Liver (tissue), 3 donors: ENCODE data around the gene DOCK1.

Experiments
- CTCF ChIP-seq: fragments of 150-350 bp; IDR thresholded peaks from 2 replicates; pipeline ENCODE4 v1.5.1; 2017; ENCODE audit warnings: improper control_type of control experiment, low read depth, low read length; ENCODE audit not compliant: missing input control
- MAX ChIP-seq: IDR thresholded peaks from 2 replicates; pipeline ENCODE4 v1.6.1; 2016; ENCODE audit warnings: antibody characterized with exemption
- RAD21 ChIP-seq, 2 donors: IDR thresholded peaks; 2 replicates each; pipeline ENCODE4 v1.6.1; 2016; ENCODE audit warnings: antibody characterized with exemption in 2 of 2, mild to moderate bottlenecking in 2 of 2
- donor health status: healthy.
- donor health status: healthy.

DNA sequence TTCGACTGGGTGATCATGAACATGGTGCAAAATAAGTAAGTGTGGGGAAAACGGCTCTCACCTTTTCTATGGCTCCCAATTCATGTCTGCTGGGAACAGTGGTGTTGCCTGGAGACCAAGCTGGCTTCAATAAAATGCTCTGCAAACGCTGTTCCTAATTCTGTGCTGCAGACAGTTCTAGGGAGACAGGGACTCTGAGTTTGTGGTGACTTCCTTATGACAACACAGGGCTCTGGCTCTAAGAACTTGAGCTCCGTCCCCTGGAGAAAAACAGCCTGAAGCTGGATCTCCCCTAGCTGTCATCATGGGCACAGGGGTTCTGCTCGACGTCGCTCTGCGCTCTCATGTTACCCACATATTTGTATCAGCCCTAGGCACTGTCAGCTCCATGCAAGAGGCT lies 352.2 kb downstream of the DOCK1 start:
- no peak for TF ChIP-seq CTCF
- no peak for TF ChIP-seq MAX
- TF ChIP-seq RAD21 (IDR thresholded peaks at IDR 0.05) = no peak
